IPS-18a (cell line): ENCODE results near the gene PFDN4.

ENCODE experiments used
- H3K27ac ChIP-seq: one replicate; pipeline ENCODE4 v1.5.1; 2013; ENCODE audit warnings: low read length
- H3K27me3 ChIP-seq: one replicate; pipeline ENCODE4 v1.6.1; 2013; ENCODE audit warnings: mild to moderate bottlenecking, low read length; ENCODE audit not compliant: control insufficient read depth, insufficient read depth
- H3K36me3 ChIP-seq: one replicate; pipeline ENCODE4 v1.6.1; 2013; ENCODE audit warnings: low read depth, low read length; ENCODE audit not compliant: control insufficient read depth
- H3K4me1 ChIP-seq: one replicate; pipeline ENCODE4 v1.6.1; 2013; ENCODE audit warnings: low read depth, low read length; ENCODE audit not compliant: control insufficient read depth
- H3K4me3 ChIP-seq: one replicate; pipeline ENCODE4 v1.5.1; 2013; ENCODE audit warnings: low read length
- H3K9ac ChIP-seq: one replicate; pipeline ENCODE4 v1.6.1; 2013; ENCODE audit warnings: mild to moderate bottlenecking, low read length, moderate library complexity
- H3K9me3 ChIP-seq: one replicate; pipeline ENCODE4 v1.6.1; 2013; ENCODE audit warnings: low read depth, low read length; ENCODE audit not compliant: control insufficient read depth

The PFDN4 gene

DNA sequence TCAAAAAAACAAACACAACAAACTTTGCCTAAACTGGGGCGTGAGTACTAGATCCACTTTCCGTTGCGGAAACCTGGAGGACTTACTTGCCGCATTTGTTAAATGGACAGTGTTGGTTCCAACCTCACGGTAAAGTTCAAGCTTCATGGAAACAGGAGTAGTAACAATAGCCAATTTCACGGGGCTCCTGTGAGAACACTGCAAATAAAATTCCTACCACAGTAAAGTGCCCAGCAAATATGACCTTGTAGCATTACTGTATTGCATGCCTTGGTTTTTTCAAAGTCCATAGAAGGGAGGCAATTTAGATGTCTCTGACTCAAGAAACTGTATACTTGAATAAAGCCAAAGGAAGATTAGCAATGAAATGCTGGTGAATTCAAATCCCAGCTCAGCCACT lies 30.5 kb upstream of the PFDN4 start:
- Histone ChIP-seq H3K4me1 (peaks cover 7% of the 10 kb centered on the region), H3K27ac (no peak overlapping the region), H3K9me3 (no peaks in the 10 kb centered on the region), H3K9ac (no peak overlapping the region), H3K36me3 (no peaks in the 10 kb centered on the region), H3K27me3 (peaks cover 46% of the 10 kb centered on the region), H3K4me3 (no peak overlapping the region)

DNA sequence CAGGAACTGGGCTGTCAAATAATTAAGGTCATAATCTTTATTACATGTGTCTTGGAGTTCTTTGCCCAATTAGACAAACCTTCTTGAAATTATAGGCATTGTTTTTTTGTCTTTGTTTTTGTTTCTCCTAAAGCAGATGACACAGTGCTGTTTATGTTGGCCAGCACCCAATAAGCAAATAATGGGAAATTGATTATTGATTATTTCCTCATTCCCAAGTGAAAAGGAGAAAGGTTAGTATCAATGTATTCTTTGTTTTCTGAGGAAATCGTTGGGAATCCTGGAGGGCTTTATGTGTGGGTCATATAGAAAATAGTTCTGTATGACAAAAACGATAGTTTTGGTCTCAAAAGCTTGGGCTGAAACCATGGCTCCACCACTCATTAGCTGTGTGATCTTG lies 29.6 kb upstream of the PFDN4 start:
- Histone ChIP-seq H3K36me3 (no peaks in the 10 kb centered on the region), H3K27me3 (peaks cover 37% of the 10 kb centered on the region), H3K27ac (no peak overlapping the region), H3K4me1 (peaks cover 7% of the 10 kb centered on the region), H3K9me3 (no peaks in the 10 kb centered on the region), H3K9ac (no peak overlapping the region), H3K4me3 (no peak overlapping the region)

DNA sequence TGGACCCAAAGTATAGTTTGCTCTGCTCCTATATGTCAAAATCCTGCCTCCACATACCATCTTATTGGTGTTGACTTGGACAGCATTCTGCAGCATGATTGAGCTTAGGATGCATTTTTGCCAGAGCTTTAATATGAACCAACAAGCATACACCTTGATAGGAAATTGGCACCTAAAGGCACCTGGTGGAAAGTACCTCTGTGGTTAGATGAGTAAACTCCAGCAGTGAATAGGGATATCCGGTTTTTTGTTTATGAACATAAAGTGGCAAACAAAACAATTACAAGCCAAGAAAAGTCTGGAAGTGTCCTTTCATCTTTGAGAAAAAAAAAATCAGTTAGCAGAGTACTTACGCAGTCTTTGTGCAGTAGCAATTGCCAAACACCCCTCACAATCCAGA lies 27.9 kb upstream of the PFDN4 start:
- Histone ChIP-seq H3K27me3 (peaks cover 20% of the 10 kb centered on the region), H3K4me3 (no peak overlapping the region), H3K9ac (no peak overlapping the region), H3K27ac (no peak overlapping the region), H3K9me3 (no peaks in the 10 kb centered on the region), H3K36me3 (no peaks in the 10 kb centered on the region), H3K4me1 (peaks cover under 1% of the 10 kb centered on the region)

- no peak overlapping the region for H3K4me3 ChIP-seq
- H3K27ac ChIP-seq: no peak overlapping the region
- H3K9ac ChIP-seq: no peak overlapping the region
- H3K4me1 ChIP-seq: no peaks in the 10 kb centered on the region
- no peaks in the 10 kb centered on the region for H3K9me3 ChIP-seq
- H3K36me3 ChIP-seq: no peaks in the 10 kb centered on the region
- H3K27me3 ChIP-seq: peaks cover 10% of the 10 kb centered on the region
Observed at GRCh38 chr20:54180931-54181330, 27.0 kb upstream of the PFDN4 start.

- no peaks in the 10 kb centered on the region for H3K27me3 ChIP-seq
- H3K9ac ChIP-seq: no peak overlapping the region
- no peaks in the 10 kb centered on the region for H3K9me3 ChIP-seq
- H3K36me3 ChIP-seq: no peaks in the 10 kb centered on the region
- H3K27ac ChIP-seq: no peak overlapping the region
- H3K4me1 ChIP-seq: no peaks in the 10 kb centered on the region
- no peak overlapping the region for H3K4me3 ChIP-seq
Observed at GRCh38 chr20:54184071-54184470, 23.8 kb upstream of the PFDN4 start.

DNA sequence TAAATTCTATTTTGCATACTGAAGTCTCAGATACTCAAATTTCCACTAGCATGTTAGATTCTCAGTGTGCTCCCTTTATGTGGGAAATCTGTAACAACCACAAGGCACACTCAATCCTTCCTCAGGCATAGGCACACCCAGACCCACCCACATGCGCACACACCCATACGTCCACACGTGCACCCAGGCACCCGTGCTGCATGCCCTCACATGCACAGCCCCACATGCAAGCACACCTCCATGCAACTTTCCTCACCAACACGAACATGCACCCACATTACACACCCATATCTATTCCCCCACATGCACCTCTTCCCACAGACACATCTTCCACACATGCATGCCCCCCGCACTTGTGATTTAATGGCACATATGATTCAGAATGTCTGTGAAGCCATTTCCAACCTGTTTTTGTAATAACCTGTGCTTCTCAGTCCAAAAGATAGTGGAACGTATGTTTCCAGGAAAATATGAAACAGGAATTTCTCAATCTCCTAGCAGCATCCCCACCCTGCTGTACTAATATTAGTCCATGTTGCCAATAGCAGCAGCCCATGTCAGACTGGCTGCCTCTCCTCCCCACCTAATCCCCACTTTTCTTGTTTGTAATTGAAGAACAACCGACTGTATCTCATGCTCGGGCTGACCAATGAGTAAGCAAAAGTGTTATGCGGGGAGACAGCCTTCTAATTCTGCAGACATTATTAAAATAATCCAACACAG lies 22.8 kb upstream of the PFDN4 start:
- no peaks in the 10 kb centered on the region for H3K9me3 ChIP-seq
- H3K9ac ChIP-seq: no peak overlapping the region
- no peak overlapping the region for H3K4me3 ChIP-seq
- H3K36me3 ChIP-seq: no peaks in the 10 kb centered on the region
- no peaks in the 10 kb centered on the region for H3K4me1 ChIP-seq
- no peaks in the 10 kb centered on the region for H3K27me3 ChIP-seq
- H3K27ac ChIP-seq: no peak overlapping the region

DNA sequence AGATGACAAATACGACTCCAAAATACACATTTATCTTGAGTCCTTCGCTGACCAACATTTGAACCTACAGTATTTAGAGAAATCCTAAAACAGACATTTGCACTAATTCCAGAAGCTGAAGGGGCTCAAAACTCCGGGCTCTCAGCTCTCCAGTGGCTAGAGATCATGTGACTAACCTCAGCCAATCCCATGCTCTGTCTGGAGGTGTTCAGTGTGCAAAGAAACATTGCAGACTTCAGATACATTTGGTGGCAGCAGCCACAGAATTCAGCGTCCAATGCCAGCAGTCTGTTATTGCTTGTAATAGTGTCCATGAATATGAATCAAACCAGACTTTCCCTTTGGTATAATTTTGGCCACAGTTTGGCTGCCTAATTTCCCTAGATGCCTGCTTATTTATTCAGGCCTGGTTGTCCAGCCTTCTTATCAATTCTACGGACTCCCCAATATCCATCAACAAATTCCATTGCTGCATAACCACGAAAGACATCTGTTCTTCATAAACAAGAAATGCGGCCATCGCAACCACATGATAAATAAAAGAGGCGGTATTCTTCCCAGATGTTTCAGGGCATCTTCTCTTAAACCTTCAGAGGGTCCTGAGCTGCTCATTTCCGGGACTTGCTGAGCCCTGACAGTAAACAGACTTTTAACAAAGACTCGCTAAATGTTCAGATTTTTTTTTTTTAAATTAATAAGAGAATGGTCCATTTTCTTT lies 19.6 kb upstream of the PFDN4 start:
- Histone ChIP-seq H3K4me3 (no peak overlapping the region), H3K27ac (no peak overlapping the region), H3K4me1 (no peaks in the 10 kb centered on the region), H3K9ac (no peak overlapping the region), H3K9me3 (no peaks in the 10 kb centered on the region), H3K36me3 (no peaks in the 10 kb centered on the region), H3K27me3 (no peaks in the 10 kb centered on the region)

GRCh38 chr20:54189630-54190029 lies 18.3 kb upstream of the PFDN4 start:
- Histone ChIP-seq H3K27me3 (no peaks in the 10 kb centered on the region), H3K9ac (no peak overlapping the region), H3K4me1 (no peaks in the 10 kb centered on the region), H3K36me3 (no peaks in the 10 kb centered on the region), H3K9me3 (no peaks in the 10 kb centered on the region), H3K4me3 (no peak overlapping the region), H3K27ac (no peak overlapping the region)

DNA sequence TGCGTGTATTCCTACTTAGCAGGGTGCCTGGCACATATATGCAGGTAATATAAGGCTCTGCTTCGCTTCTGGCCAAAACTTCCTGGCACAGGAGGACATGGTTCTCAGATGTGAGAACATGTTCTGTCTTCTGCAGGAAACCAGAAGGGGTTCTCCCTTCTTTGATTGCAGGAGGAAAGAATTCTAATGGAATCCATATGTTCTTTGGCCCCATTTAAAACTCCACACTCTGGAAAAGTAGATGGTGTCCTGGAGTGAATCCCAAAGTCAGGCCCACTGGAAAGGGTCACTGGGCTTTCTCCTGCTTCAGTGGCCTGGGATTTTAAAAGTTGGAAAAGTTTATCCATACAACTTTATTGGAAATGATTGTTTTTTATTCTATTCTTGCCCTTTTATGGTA lies 17.7 kb upstream of the PFDN4 start:
- H3K27ac ChIP-seq: no peak overlapping the region

DNA sequence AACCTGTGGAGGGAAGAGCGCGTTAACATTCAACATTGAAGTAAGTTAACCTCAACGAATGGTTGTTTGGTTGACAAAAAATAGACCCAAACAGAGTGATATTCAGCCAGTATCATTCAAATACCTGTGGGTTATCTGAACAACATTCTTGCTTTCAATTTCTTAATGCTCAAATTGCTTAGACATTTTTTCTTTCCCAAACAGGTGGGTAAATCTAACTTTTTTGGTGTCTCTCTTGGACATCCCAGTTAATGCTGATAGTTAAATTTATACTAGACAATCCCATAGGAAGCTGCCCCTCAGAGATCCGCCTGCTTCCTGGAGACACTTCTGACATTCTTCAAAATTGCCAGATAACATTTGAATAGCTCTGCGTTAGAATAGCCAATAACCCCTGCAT lies 14.1 kb upstream of the PFDN4 start:
- Histone ChIP-seq H3K9me3 (no peaks in the 10 kb centered on the region), H3K27me3 (no peaks in the 10 kb centered on the region), H3K4me3 (no peak overlapping the region), H3K36me3 (no peaks in the 10 kb centered on the region), H3K4me1 (no peaks in the 10 kb centered on the region), H3K27ac (no peak overlapping the region), H3K9ac (no peak overlapping the region)

More for the DNA sequence above, 17.7 kb upstream of the PFDN4 start:
- H3K4me1 ChIP-seq: no peaks in the 10 kb centered on the region
- no peak overlapping the region for H3K4me3 ChIP-seq
- H3K27me3 ChIP-seq: no peaks in the 10 kb centered on the region
- no peaks in the 10 kb centered on the region for H3K36me3 ChIP-seq
- no peak overlapping the region for H3K9ac ChIP-seq
- H3K9me3 ChIP-seq: no peaks in the 10 kb centered on the region

GRCh38 chr20:54194724-54195438 lies 13.0 kb upstream of the PFDN4 start:
- H3K4me1 ChIP-seq: no peaks in the 10 kb centered on the region

More at GRCh38 chr20:54194724-54195438, 13.0 kb upstream of the PFDN4 start:
- Histone ChIP-seq H3K27ac (no peak overlapping the region), H3K27me3 (no peaks in the 10 kb centered on the region), H3K9me3 (no peaks in the 10 kb centered on the region), H3K9ac (no peak overlapping the region), H3K36me3 (no peaks in the 10 kb centered on the region), H3K4me3 (no peak overlapping the region)
